ENCODE results near the gene ZNF507. TPM values are rescaled to one million over a fixed set of nuclear protein-coding genes. Genes with fewer than 3 reads are reported as not detected.

The ZNF507 gene
- total and polyA plus RNA-seq, 7 donors = 4.7 to 25.0 (median 23.2) TPM

GRCh38 chr19:32336259-32337083 is 8.9 kb upstream of the ZNF507 start:
- Histone ChIP-seq H3K27ac (no peak overlapping the region), H3K9me3 (no peaks in the 10 kb centered on the region), H3K4me1 (no peaks in the 10 kb centered on the region), H3K27me3 (ENCODE audit: insufficient read depth in 3 of 3, low read length in 2 of 3) (peaks cover 0 to 10% (median 0%) of the 10 kb centered on the region in 3 donors), H3K36me3 (ENCODE audit: insufficient read depth in 1 of 2, low read depth in 1 of 2) (no peaks in the 10 kb centered on the region), H3K4me3 (no peak overlapping the region)
- DNase-seq = no peak
- no peak for TF ChIP-seq CTCF (IDR thresholded peaks at IDR 0.05)
- intact Hi-C loops (cut with DNase I) = no loop called here
- ATAC-seq = no peak
- WGBS, 3 donors = 56 to 62% (median 56%) methylated on average over 7 of the region's 7 CpGs

- DNase-seq (no peak), ATAC-seq (no peak)
- Histone ChIP-seq H3K36me3 (ENCODE audit: insufficient read depth in 1 of 2, low read depth in 1 of 2) (no peaks in the 10 kb centered on the region), H3K4me1 (no peaks in the 10 kb centered on the region), H3K27me3 (ENCODE audit: insufficient read depth in 3 of 3, low read length in 2 of 3) (peaks cover 0 to 5% (median 0%) of the 10 kb centered on the region in 3 donors), H3K27ac (no peak overlapping the region), H3K4me3 (no peak overlapping the region), H3K9me3 (no peaks in the 10 kb centered on the region)
- 69 to 75% (median 74%) methylated on average over 19 of the region's 19 CpGs for WGBS, 3 donors
- TF ChIP-seq CTCF (IDR thresholded peaks at IDR 0.05) = no peak
- intact Hi-C loops (cut with DNase I) = no loop called here
These were observed 8.2 kb upstream of the ZNF507 start for GRCh38 chr19:32337084-32337808.

- Histone ChIP-seq H3K4me1 (no peaks in the 10 kb centered on the region), H3K27me3 (ENCODE audit: insufficient read depth in 3 of 3, low read length in 2 of 3) (no peaks in the 10 kb centered on the region), H3K27ac (no peak overlapping the region), H3K4me3 (no peak overlapping the region), H3K9me3 (no peaks in the 10 kb centered on the region), H3K36me3 (ENCODE audit: insufficient read depth in 1 of 2, low read depth in 1 of 2) (no peaks in the 10 kb centered on the region)
- intact Hi-C loops (cut with DNase I) = no loop called here
- TF ChIP-seq CTCF (IDR thresholded peaks at IDR 0.05) = no peak
- 90 to 93% (median 93%) methylated on average over 2 of the region's 2 CpGs for WGBS, 3 donors
- ATAC-seq (no peak), DNase-seq (no peak)
These were observed 6.0 kb upstream of the ZNF507 start for GRCh38 chr19:32339423-32339822.

- H3K27ac ChIP-seq = no peak overlapping the region
- ATAC-seq = peak; percentile 73 to 86 (median 84)
- no peaks in the 10 kb centered on the region for H3K36me3 ChIP-seq (ENCODE audit: insufficient read depth in 1 of 2, low read depth in 1 of 2)
- H3K4me3 ChIP-seq = no peak overlapping the region
- DNase-seq = peak; percentile 55 to 68
- 63 to 64% (median 64%) methylated on average over 18 of the region's 18 CpGs for WGBS, 3 donors
- intact Hi-C loops (cut with DNase I) = loop anchor here (2.0 to 5.0 kb wide), 2 partner anchors 37 to 232 kb away; no protein-coding TSS in a partner anchor
- no peaks in the 10 kb centered on the region for H3K4me1 ChIP-seq
- no peaks in the 10 kb centered on the region for H3K27me3 ChIP-seq (ENCODE audit: insufficient read depth in 3 of 3, low read length in 2 of 3)
- peak; percentile 70 for TF ChIP-seq CTCF (IDR thresholded peaks at IDR 0.05)
- no peaks in the 10 kb centered on the region for H3K9me3 ChIP-seq
These were observed 5.2 kb upstream of the ZNF507 start for GRCh38 chr19:32339988-32340874.
